Measurements from ENCODE around the gene POLR1A. TPM values are rescaled to one million over a fixed set of nuclear protein-coding genes. Genes with fewer than 3 reads are reported as not detected.
A peak's percentile ranks its signal among the peaks of the same experiment; 100 is the strongest.

Gene POLR1A
- polyA plus RNA-seq, 3 donors: 0.45 to 2.1 (median 1.6) TPM

GRCh38 chr2:86000938-86001312 lies 104.8 kb downstream of the POLR1A start:
- no peak for DNase-seq
- H3K27me3 Mint-ChIP-seq (ENCODE audit: low read depth in 3 of 3): peaks cover 0 to 11% (median 3%) of the 10 kb centered on the region in 3 donors
- WGBS (ENCODE audit: insufficient coverage): no CpG with 5 or more reads among the region's 2 CpGs
- peaks cover 77% of the 10 kb centered on the region for H3K4me1 Mint-ChIP-seq
- H3K36me3 ChIP-seq (replicated peaks in 1 of 2; ENCODE audit: control insufficient read depth in 1 of 2, insufficient read depth in 2 of 2, low read length in 2 of 2): no peaks in the 10 kb centered on the region
- H3K9ac ChIP-seq (ENCODE audit: insufficient read depth, low read length, poor library complexity, severe bottlenecking): no peak overlapping the region
- H2AFZ ChIP-seq (ENCODE audit: insufficient read depth, low read depth, low read length, poor library complexity, severe bottlenecking): peak overlapping the region; percentile 5
- intact Hi-C loops (cut with micrococcal nuclease): no loop called here
- H3K4me2 ChIP-seq (replicated peaks; ENCODE audit: extremely low read depth, low read length, poor library complexity, severe bottlenecking): peak overlapping the region; percentile 59
- peaks cover 2 to 10% of the 10 kb centered on the region in 2 donors for H3K36me3 Mint-ChIP-seq
- no peaks in the 10 kb centered on the region for H3K79me2 ChIP-seq (ENCODE audit: insufficient read depth, low read length)
- H4K20me1 ChIP-seq (ENCODE audit: insufficient read depth, low read length): no peaks in the 10 kb centered on the region
- H3K27ac Mint-ChIP-seq: peak overlapping the region; percentile 81 to 95 (median 91)
- peaks cover 72 to 77% of the 10 kb centered on the region in 2 donors for H3K4me1 ChIP-seq (ENCODE audit: control insufficient read depth in 1 of 2, insufficient read depth in 2 of 2, low read length in 2 of 2)
- H3K9me3 ChIP-seq (replicated peaks in 1 of 2; ENCODE audit: control insufficient read depth in 1 of 2, insufficient read depth in 1 of 2, low read length in 2 of 2): peaks cover 0 to 9% of the 10 kb centered on the region in 2 donors
- H3K4me3 Mint-ChIP-seq: peak overlapping the region in 1 of 2 donors; percentile 29
- H3K27ac ChIP-seq (ENCODE audit: low read depth in 1 of 2, low read length in 2 of 2): peak overlapping the region; percentile 43 to 88
- no peak for TF ChIP-seq CTCF (IDR thresholded peaks at IDR 0.05)
- no peaks in the 10 kb centered on the region for H3K27me3 ChIP-seq (ENCODE audit: control insufficient read depth in 2 of 2, insufficient read depth in 2 of 2, low read length in 2 of 2)
- H3K4me3 ChIP-seq (replicated peaks in 1 of 3; ENCODE audit: low read depth in 2 of 3, low read length in 3 of 3): peak overlapping the region in 1 of 3 experiments; percentile 48
- H3K9me3 Mint-ChIP-seq: peaks cover 1 to 10% (median 5%) of the 10 kb centered on the region in 7 donors

GRCh38 chr2:86000131-86000937 lies 105.4 kb downstream of the POLR1A start:
- peaks cover 78 to 83% of the 10 kb centered on the region in 2 donors for H3K4me1 ChIP-seq (ENCODE audit: control insufficient read depth in 1 of 2, insufficient read depth in 2 of 2, low read length in 2 of 2)
- peaks cover 0 to 4% of the 10 kb centered on the region in 2 donors for H3K9me3 ChIP-seq (replicated peaks in 1 of 2; ENCODE audit: control insufficient read depth in 1 of 2, insufficient read depth in 1 of 2, low read length in 2 of 2)
- Mint-ChIP-seq H3K27me3 (ENCODE audit: low read depth in 3 of 3) (peaks cover 0 to 11% (median 3%) of the 10 kb centered on the region in 3 donors), H3K27ac (peak overlapping the region; percentile 81 to 95 (median 92)), H3K4me3 (peak overlapping the region in 1 of 2 donors; percentile 84), H3K4me1 (peaks cover 83% of the 10 kb centered on the region), H3K9me3 (peaks cover 0 to 4% (median 2%) of the 10 kb centered on the region in 7 donors), H3K36me3 (peaks cover 2 to 10% of the 10 kb centered on the region in 2 donors)
- intact Hi-C loops (cut with micrococcal nuclease): no loop called here
- peak overlapping the region; percentile 59 for H3K4me2 ChIP-seq (replicated peaks; ENCODE audit: extremely low read depth, low read length, poor library complexity, severe bottlenecking)
- H3K27ac ChIP-seq (ENCODE audit: low read depth in 1 of 2, low read length in 2 of 2): peak overlapping the region; percentile 88 to 94
- H3K9ac ChIP-seq (ENCODE audit: insufficient read depth, low read length, poor library complexity, severe bottlenecking): no peak overlapping the region
- peak; percentile 36 to 55 (median 54) for DNase-seq
- 81% methylated on average over 5 of the region's 10 CpGs for WGBS (ENCODE audit: insufficient coverage)
- H4K20me1 ChIP-seq (ENCODE audit: insufficient read depth, low read length): no peaks in the 10 kb centered on the region
- TF ChIP-seq CTCF (IDR thresholded peaks at IDR 0.05): no peak
- H3K4me3 ChIP-seq (replicated peaks in 1 of 3; ENCODE audit: low read depth in 2 of 3, low read length in 3 of 3): peak overlapping the region in 1 of 3 experiments; percentile 48
- H2AFZ ChIP-seq (ENCODE audit: insufficient read depth, low read depth, low read length, poor library complexity, severe bottlenecking): peak overlapping the region; percentile 5
- no peaks in the 10 kb centered on the region for H3K79me2 ChIP-seq (ENCODE audit: insufficient read depth, low read length)
- no peaks in the 10 kb centered on the region for H3K36me3 ChIP-seq (replicated peaks in 1 of 2; ENCODE audit: control insufficient read depth in 1 of 2, insufficient read depth in 2 of 2, low read length in 2 of 2)
- no peaks in the 10 kb centered on the region for H3K27me3 ChIP-seq (ENCODE audit: control insufficient read depth in 2 of 2, insufficient read depth in 2 of 2, low read length in 2 of 2)
